Endothelial cell of umbilical vein (primary cell): ENCODE measurements around the gene CDC42BPG.

Experiments used
- EZH2 ChIP-seq: IDR thresholded peaks from 2 replicates; pipeline ENCODE4 v1.6.1; 2012; ENCODE audit warnings: borderline replicate concordance, low read depth, mild to moderate bottlenecking, moderate library complexity, low read length, inconsistent platforms; ENCODE audit not compliant: severe bottlenecking
- POLR2A ChIP-seq: IDR thresholded peaks from 2 replicates; pipeline ENCODE4 v1.6.1; 2012; ENCODE audit warnings: low read depth, mild to moderate bottlenecking, control low read depth, low read length
- TF ChIP-seq, protein P1 (sequence below), 2 donors: IDR thresholded peaks; 1 replicate in 1 of 2; 2 replicates in 1 of 2; pipeline ENCODE4 v1.5.1; 2011; ENCODE audit warnings: low read length in 2 of 2, mild to moderate bottlenecking in 2 of 2, moderate library complexity in 2 of 2, control low read depth in 1 of 2, inconsistent platforms in 1 of 2, low read depth in 1 of 2; ENCODE audit not compliant: insufficient read depth in 1 of 2; ENCODE audit errors: extremely low read depth in 1 of 2

DNA sequence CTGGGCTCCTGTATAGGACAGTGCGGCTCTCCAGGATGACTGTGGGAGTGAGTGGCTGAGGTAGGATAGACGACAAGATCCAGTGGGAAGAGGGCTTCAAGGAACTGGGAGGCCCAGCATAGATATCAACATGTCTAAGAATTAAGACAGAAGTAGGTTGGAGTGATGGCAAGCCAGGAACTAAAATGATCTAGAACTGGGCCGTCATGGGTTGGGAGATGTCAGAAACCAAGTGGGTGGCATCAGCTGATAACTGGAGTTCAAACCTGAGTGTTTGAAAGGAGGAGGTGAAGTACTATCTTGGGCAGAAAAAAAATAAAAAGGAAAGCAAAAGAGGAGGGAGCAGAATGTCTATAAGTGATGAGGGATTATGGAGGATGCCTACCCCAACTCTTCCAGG lies 27.0 kb downstream of the CDC42BPG start:
- TF ChIP-seq, protein P1, sequence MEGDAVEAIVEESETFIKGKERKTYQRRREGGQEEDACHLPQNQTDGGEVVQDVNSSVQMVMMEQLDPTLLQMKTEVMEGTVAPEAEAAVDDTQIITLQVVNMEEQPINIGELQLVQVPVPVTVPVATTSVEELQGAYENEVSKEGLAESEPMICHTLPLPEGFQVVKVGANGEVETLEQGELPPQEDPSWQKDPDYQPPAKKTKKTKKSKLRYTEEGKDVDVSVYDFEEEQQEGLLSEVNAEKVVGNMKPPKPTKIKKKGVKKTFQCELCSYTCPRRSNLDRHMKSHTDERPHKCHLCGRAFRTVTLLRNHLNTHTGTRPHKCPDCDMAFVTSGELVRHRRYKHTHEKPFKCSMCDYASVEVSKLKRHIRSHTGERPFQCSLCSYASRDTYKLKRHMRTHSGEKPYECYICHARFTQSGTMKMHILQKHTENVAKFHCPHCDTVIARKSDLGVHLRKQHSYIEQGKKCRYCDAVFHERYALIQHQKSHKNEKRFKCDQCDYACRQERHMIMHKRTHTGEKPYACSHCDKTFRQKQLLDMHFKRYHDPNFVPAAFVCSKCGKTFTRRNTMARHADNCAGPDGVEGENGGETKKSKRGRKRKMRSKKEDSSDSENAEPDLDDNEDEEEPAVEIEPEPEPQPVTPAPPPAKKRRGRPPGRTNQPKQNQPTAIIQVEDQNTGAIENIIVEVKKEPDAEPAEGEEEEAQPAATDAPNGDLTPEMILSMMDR (IDR thresholded peaks at IDR 0.05; ENCODE audit: extremely low read depth in 1 of 2, insufficient read depth in 1 of 2, low read depth in 1 of 2, low read length in 2 of 2) = no peak
- TF ChIP-seq POLR2A (no peak), EZH2 (no peak)
